Measurements from ENCODE around the gene BMP3.
A peak's percentile ranks its signal among the peaks of the same experiment; 100 is the strongest.

The BMP3 gene

DNA sequence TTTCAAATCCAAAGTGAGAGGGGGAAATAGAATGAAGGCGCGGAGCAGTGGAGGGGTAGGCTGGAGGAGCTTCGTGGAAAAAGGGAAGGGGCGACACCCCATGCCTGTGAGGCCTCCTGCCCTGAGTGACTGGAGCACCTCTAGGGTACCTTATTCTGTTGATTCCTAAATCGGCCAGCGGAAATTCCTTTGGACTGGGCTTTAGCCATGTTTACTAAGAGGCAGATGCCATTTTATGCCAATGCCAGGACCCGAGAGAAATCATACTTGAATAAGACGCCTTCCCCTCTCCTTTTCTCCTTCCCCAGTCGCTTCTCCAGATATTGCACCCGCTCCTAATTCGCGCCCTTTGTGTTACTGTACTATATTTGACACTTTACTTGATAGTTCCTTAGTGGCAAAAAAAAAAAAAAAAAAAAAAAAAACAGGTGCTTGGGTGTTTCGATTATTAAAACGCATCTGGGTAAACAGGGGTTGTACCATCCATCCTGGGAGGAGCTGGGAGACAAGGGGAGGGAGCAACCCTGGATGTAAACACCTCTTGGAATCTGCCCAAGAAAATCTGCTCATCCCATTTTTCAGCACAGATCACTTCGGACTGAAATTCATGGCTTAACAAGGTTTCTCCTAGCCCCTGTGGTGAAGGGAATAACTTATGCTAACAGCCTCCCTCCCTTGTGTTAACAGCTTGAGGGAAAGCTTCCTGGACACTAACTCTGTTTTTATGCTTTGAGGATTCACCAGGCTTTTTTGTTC lies 1.5 kb downstream of the BMP3 start:
- no peaks in the 10 kb centered on the region for H3K9me3 Mint-ChIP-seq
- peaks cover 65% of the 10 kb centered on the region for H3K27me3 Mint-ChIP-seq
- H3K4me1 Mint-ChIP-seq (ENCODE audit: low read depth), result peaks cover 18% of the 10 kb centered on the region
- H3K4me3 Mint-ChIP-seq, result peak overlapping the region; percentile 77
- H3K36me3 Mint-ChIP-seq (ENCODE audit: low read depth), result no peaks in the 10 kb centered on the region
- H3K27ac Mint-ChIP-seq, result no peak overlapping the region

DNA sequence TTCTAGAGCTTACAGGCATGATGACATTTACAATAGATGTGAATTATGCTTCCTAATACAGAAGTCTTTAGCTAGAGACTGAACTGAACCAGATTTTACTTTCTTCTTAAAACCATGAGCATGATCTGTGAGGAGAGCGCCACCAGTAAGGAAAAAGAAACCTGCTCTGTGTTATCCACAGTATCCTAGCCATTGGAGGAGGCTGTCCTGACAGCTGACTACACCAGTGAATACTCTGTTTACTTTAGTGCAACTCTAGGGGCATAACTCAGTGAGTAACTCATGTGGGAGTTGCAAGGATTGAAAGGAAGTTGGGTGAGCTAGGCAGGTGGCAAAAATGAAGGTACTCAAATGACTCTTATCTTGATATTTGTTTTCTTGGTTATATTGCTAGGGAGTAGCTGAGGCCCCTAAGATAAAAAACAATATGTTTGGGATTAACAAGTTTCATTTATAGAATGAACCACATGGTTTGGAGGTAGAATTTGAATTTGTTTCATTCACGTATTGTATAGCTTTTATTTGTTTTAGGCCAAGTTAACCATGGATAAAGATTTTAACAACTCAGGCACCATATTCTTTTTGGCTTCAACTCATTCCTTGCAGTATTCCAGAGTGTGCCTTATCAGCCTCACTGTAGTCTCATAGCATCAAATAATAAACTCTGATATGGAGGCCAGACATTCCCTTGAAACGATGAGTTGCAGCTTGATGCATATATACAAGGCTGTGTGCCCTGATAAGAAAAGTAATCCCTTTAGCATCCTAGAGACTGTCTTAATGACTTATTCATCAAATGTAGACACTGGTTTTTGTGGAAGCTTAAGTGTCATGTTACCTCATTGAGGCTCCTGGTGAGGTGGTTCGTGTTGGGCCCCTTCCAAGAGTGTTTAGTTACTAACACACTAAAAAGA lies 2.5 kb downstream of the BMP3 start:
- no peaks in the 10 kb centered on the region for H3K36me3 Mint-ChIP-seq (ENCODE audit: low read depth)
- H3K4me3 Mint-ChIP-seq, result no peak overlapping the region
- peaks cover 18% of the 10 kb centered on the region for H3K4me1 Mint-ChIP-seq (ENCODE audit: low read depth)
- no peak overlapping the region for H3K27ac Mint-ChIP-seq
- H3K27me3 Mint-ChIP-seq, result peaks cover 59% of the 10 kb centered on the region
- H3K9me3 Mint-ChIP-seq, result no peaks in the 10 kb centered on the region

DNA sequence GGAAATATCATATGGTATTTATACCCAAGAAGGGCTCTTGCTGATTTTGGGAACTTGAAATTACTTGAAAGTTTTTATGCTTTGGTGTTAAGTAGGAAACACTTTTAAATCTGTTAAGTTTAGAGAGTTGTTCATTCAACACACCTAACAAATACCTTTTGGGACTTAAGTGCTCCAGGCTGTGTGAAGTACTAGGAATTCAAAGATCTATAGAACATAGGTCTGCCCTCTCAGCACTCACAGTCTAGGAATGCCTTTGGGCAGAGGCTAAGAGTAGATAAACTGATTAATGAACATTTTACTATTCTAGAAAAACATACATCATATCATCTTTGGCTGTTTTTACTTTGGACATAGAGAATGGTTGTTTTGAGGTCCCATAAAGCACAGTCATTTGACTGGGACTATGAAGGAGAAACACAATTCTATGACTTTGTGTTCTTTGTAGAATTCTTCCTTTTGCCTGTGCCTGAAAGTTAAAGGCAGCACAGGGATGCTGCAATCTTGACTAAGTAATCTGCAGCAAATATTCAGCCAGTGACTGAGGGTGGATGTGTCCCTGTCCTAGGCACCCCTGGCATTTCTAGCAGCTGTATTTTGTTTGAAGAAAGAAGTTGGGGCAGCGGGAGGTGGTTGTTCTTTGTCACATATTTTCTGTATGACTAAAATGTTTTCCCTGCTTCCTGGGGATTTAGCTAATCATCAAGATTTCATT lies 8.3 kb downstream of the BMP3 start:
- Mint-ChIP-seq H3K27ac (no peak overlapping the region), H3K27me3 (peaks cover 9% of the 10 kb centered on the region), H3K9me3 (no peaks in the 10 kb centered on the region), H3K4me1 (ENCODE audit: low read depth) (peaks cover 3% of the 10 kb centered on the region), H3K36me3 (ENCODE audit: low read depth) (no peaks in the 10 kb centered on the region), H3K4me3 (no peak overlapping the region)

DNA sequence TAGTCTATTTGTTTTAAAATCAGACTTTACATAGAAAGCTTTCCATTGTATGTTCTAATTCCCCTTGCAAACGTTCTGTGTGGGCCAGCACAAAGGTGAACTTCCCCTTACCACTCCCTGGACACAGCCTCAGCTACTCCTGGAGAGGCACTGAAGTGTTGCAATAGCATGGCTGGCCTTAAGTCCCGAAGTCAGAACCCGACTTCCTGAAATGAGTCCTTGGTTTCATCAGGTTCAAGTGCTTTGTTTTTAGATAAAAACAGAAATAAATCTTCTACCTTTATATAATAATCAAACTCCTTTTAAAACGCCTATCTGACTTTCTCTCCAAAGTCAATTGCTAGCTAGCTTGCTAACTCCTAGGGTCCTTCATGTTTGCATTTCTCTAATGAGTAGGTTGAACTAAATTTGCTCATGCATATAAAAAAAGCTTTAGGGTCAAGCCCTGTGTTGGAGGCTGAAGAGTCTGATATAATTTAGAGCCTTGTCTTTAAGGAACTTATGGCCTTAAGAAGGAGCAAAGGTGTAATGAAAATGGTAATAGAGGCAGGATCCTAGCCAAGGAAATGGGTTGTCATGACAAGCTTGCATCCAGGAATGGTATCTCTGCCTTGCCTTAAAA lies 9.0 kb downstream of the BMP3 start:
- Mint-ChIP-seq H3K4me3 (no peak overlapping the region), H3K9me3 (no peaks in the 10 kb centered on the region)

DNA sequence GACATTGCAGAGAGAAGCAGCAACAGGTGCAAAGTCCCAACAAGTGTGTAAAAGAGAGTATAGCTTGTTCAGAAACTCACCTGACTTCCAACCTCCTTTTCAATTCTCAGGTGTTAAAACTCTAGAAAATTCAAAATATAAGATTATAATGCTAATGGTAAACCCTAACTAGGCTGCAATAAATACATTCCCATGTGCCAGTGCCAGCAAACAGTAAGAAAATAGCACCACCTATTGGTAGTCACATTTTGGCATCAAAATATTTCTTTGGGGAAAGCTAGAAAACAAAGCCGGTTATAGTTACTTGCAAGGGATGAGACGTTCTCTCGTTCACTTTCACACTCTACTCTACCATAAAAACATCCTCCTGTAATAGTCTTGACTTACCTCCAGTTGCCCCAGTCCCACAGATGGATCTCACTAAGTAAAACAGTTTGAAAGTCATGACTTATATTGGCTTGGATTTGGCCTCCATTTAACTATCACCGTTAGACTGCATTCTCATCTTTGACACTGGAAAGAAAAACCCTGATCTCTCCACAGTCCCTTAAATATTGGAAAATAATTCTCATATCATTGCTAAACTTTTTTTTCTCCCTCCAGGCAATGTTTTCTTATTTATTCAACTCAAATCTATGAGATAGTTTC lies 9.6 kb downstream of the BMP3 start:
- Mint-ChIP-seq H3K4me1 (ENCODE audit: low read depth) (peaks cover 3% of the 10 kb centered on the region), H3K27me3 (peaks cover 7% of the 10 kb centered on the region), H3K9me3 (no peaks in the 10 kb centered on the region), H3K4me3 (no peak overlapping the region), H3K36me3 (ENCODE audit: low read depth) (no peaks in the 10 kb centered on the region), H3K27ac (no peak overlapping the region)

More for the DNA sequence above, 9.0 kb downstream of the BMP3 start:
- H3K4me1 Mint-ChIP-seq (ENCODE audit: low read depth), result peaks cover 3% of the 10 kb centered on the region
- no peaks in the 10 kb centered on the region for H3K36me3 Mint-ChIP-seq (ENCODE audit: low read depth)
- peaks cover 8% of the 10 kb centered on the region for H3K27me3 Mint-ChIP-seq
- H3K27ac Mint-ChIP-seq, result no peak overlapping the region

DNA sequence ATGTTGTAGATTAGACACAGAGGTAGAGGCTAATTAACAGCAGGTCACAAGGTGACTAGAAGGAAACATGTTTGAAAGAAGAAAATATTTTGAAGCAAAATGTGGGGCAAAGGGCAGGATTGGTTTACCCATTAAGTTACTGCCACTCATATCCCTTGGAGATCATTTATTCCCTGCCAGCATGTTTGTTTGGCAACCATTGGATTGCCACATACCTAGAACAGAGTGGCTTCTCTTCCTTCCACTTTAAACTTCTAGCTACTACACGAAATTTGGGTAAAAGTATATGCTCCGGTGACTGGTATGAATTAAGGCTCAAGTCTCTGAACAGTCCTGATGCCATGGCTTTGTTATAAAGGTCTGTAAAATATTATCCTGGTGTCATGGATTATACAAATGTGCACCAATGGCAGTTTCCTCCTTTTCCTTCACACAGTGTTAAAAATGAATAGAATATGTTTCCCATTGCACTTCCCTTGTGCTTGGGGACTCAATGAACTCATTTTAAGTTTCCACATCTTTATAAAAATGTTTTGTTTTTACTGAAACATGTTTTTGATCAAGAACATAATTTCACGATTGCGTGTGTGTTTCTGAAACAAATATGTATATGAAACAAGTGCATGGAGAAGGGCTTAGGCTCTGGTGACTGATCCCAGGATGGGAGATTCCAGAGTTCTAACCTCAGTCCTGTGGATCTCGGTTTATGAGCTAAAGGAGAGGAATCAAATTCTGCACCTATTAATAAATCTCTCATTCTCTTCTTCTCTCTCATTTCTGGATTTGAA lies 12.3 kb downstream of the BMP3 start:
- no peak overlapping the region for H3K27ac Mint-ChIP-seq
- no peaks in the 10 kb centered on the region for H3K9me3 Mint-ChIP-seq
- H3K36me3 Mint-ChIP-seq (ENCODE audit: low read depth), result no peaks in the 10 kb centered on the region
- peaks cover 12% of the 10 kb centered on the region for H3K27me3 Mint-ChIP-seq
- H3K4me3 Mint-ChIP-seq, result no peak overlapping the region
- peaks cover 3% of the 10 kb centered on the region for H3K4me1 Mint-ChIP-seq (ENCODE audit: low read depth)

DNA sequence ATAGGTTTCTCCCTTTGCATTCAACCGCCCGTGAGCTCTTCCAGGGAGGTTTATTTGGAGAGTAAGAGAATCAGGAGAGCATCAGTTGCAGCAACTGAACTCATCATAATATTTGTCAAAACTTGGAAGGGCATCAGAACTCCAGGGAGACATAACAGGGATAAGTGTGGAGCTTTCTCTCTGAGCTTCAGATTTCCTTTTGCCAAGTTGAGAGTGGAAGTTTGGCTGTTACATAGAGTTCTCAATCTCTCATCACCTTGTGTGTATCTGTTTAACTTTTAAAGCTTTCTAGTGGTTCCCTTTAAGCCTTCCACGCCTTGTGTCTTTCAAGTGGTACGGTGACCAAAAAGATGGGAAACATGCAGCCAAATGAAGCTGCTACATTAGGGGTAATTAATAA lies 18.8 kb downstream of the BMP3 start:
- peaks cover 5% of the 10 kb centered on the region for H3K4me1 Mint-ChIP-seq (ENCODE audit: low read depth)
- H3K4me3 Mint-ChIP-seq, result no peak overlapping the region
- no peaks in the 10 kb centered on the region for H3K9me3 Mint-ChIP-seq
- no peaks in the 10 kb centered on the region for H3K36me3 Mint-ChIP-seq (ENCODE audit: low read depth)
- H3K27ac Mint-ChIP-seq, result no peak overlapping the region
- H3K27me3 Mint-ChIP-seq, result peaks cover 9% of the 10 kb centered on the region

DNA sequence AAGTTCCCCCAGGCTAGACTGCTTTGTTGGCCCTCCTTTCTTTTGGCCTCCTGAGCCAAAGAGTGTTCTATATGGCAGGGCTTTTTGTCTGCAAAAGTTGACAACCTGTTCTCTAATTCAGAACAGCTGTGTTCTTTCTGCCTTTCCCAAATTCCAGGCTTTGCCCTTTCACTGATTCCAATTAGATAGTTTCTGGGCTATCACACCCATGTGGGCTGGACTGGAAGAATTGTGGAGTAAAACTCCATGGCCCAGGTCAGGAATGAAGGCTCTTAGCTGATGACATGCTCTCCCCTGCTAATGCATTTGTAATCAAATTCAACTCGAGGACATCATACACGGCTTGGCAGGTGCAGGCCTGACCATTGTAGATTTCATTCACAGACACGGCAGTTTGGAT lies 19.4 kb downstream of the BMP3 start:
- H3K4me1 Mint-ChIP-seq (ENCODE audit: low read depth), result peaks cover 5% of the 10 kb centered on the region
- H3K9me3 Mint-ChIP-seq, result no peaks in the 10 kb centered on the region
- H3K36me3 Mint-ChIP-seq (ENCODE audit: low read depth), result no peaks in the 10 kb centered on the region
- H3K27me3 Mint-ChIP-seq, result peaks cover 10% of the 10 kb centered on the region
- H3K27ac Mint-ChIP-seq, result no peak overlapping the region
- H3K4me3 Mint-ChIP-seq, result no peak overlapping the region

DNA sequence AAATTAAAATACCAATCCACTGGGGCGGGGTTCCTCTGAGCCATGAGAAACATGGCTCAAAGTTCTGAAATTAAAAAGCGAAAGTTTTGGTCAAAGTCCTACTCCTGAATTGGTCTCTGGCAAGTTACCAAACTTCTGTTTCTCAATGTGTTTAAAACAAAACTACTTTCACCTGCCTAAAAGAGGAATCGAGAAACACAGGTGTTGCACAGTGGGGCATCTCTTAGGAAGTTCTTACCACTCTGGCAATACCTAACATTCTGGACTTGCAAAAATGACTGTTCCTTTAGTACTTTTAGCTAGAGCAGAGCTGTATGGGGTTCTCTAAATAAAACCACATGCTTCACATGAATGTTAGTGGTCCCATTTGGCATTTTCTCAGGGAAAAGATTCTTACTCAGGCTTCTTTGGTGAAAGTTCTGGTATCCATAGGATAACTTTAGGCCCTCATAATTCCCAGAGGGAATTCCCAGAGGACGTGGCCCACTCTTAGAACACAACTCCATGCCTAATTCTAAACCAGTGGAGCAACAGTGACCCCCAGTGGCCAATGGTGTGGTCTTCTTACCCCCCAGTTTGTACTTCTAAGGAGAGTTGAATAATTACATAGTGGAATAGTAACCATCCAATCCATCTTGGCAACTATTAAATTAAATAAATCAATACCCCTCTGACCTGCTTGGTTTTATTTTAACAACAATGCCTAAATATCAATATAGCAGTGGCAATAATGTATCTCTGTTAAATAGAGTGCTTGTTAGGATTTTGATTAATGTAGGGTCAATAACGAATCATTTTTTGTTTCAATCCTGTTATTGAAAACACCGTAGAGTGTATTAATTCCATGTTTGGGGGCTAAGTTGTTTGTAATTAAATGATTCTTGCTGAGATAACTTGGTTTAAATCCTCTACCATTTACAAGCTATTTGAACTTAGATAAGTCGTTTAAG lies 21.9 kb downstream of the BMP3 start:
- Mint-ChIP-seq H3K9me3 (no peaks in the 10 kb centered on the region), H3K27ac (no peak overlapping the region), H3K4me3 (no peak overlapping the region), H3K36me3 (ENCODE audit: low read depth) (no peaks in the 10 kb centered on the region), H3K27me3 (peaks cover 4% of the 10 kb centered on the region), H3K4me1 (ENCODE audit: low read depth) (peaks cover 5% of the 10 kb centered on the region)

DNA sequence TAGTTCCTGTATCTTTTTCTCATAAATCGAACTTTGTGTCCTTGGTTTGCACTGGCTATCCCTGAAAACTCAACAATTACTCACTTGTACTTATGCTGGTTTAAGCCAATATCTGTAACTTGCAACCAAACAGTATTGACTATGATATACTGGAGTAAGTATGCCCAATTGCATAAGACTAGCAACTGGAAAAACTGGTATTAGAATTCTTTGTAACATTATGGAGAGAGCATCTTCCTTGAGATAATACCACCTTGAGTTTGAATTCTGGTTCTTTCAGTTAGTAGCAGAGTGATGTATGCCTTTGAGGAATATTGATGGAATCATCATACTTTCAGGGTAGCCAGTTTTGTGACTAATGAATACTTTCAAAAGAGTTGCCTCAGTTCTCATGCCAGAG lies 28.1 kb downstream of the BMP3 start:
- Mint-ChIP-seq H3K4me3 (no peak overlapping the region), H3K4me1 (ENCODE audit: low read depth) (no peaks in the 10 kb centered on the region), H3K36me3 (ENCODE audit: low read depth) (no peaks in the 10 kb centered on the region), H3K27ac (no peak overlapping the region), H3K9me3 (no peaks in the 10 kb centered on the region), H3K27me3 (peaks cover 11% of the 10 kb centered on the region)

DNA sequence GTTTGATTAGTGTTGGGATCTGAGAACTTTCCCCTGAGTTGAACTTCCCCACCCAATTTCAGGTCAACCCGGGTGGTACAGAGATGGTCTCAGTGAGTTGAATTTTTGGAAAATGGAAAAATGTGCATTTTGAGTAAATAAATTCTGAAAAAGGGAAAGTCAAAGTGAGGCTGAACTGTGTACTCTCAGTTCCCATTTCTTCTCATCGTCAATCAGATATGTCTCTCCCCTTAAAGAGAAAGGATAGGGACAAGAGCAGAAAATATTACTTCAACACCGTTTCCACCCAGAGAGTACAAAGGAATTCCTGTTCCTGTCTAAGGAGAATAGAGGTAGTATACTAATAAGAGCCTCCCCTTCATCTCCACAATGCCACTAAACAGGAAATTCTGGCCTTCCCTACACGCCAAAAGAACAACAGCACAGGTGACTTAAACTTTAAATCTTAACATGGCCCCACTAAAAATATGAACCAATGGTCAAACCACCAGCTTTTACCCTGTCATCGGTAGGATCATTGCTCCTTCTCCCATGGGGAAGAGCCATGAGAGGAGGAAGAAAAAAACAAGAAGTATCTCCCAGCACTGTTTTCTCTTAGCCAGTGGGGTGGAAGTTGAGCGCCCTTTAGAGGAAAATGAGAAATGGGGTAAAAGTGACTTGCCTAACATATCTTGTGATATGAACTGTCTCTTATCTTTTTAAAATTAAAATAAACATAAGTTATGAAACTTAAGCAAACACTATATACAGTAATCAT lies 30.3 kb downstream of the BMP3 start:
- H3K36me3 Mint-ChIP-seq (ENCODE audit: low read depth), result no peaks in the 10 kb centered on the region
- H3K9me3 Mint-ChIP-seq, result no peaks in the 10 kb centered on the region
- H3K27ac Mint-ChIP-seq, result no peak overlapping the region
- no peaks in the 10 kb centered on the region for H3K4me1 Mint-ChIP-seq (ENCODE audit: low read depth)
- H3K4me3 Mint-ChIP-seq, result no peak overlapping the region
- H3K27me3 Mint-ChIP-seq, result peaks cover 12% of the 10 kb centered on the region

DNA sequence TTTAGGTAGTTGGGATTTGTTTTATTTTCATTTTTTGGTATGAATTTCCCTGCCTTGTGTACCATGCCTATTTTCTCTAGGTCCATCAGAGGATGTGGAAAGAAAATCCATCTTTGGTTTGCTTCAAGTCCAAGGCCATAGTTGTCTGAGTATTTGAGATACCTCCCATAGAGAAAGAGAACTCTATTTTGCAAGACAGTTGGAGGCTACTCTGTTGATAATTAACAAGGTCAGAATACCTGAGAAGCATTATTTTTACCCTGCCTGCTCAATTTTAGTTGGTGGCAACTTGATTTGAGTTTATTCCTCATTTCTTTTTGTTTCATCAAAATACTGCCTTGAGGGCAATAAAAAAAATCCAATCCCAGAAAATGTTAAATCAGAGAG lies 30.8 kb downstream of the BMP3 start:
- Mint-ChIP-seq H3K4me3 (no peak overlapping the region), H3K27ac (no peak overlapping the region), H3K9me3 (no peaks in the 10 kb centered on the region), H3K36me3 (ENCODE audit: low read depth) (no peaks in the 10 kb centered on the region), H3K4me1 (ENCODE audit: low read depth) (no peaks in the 10 kb centered on the region), H3K27me3 (peaks cover 12% of the 10 kb centered on the region)
